H1 (cell line): ENCODE data around the gene SENP2. TPM values are rescaled to one million over a fixed set of nuclear protein-coding genes. Genes with fewer than 3 reads are reported as not detected.

Source experiments
- CTCF ChIA-PET: fragments of 300-600 bp; sonication (Branson Sonifier 250); formaldehyde crosslinking; loops from one replicate; lab custom pipeline; 2021; ENCODE audit not compliant: partially characterized antibody; lab: Charles Lee
- POLR2A ChIA-PET: fragments of 300-600 bp; sonication (Branson Sonifier 250); formaldehyde crosslinking; loops from one replicate; lab custom pipeline; 2021; ENCODE audit warnings: inconsistent platforms; ENCODE audit not compliant: partially characterized antibody; lab: Charles Lee
- DNase-seq, 2 experiments: peaks; one replicate each; pipeline versions ENCODE4 v3.0.0 to v3.0.0-alpha.2; 2010 to 2022; ENCODE audit warnings: low spot score in 2 of 2, low read depth in 1 of 2, mixed read lengths in 1 of 2
- FAIRE-seq: peaks from 2 replicates; lab custom pipeline; 2011; peaks lifted over from hg19 to GRCh38; lab: Jason Lieb, UNC
- H2AFZ ChIP-seq: 2 replicates; pipeline ENCODE4 v1.8.1; 2012; ENCODE audit warnings: low read length, inconsistent platforms
- H2AK5ac ChIP-seq: 2 replicates; pipeline ENCODE4 v1.6.1; 2013; ENCODE audit warnings: low read depth, low read length
- H2BK120ac ChIP-seq: replicated peaks from 2 replicates; pipeline ENCODE3; 2013; ENCODE audit warnings: low read depth, low read length, inconsistent platforms
- H2BK12ac ChIP-seq: 2 replicates; pipeline ENCODE4 v1.6.1; 2013; ENCODE audit warnings: low read depth, low read length
- H2BK15ac ChIP-seq: 2 replicates; pipeline ENCODE4 v1.6.1; 2013; ENCODE audit warnings: low read length
- H2BK20ac ChIP-seq: 2 replicates; pipeline ENCODE4 v1.6.1; 2013; ENCODE audit warnings: low read length
- H2BK5ac ChIP-seq: 2 replicates; pipeline ENCODE4 v1.6.1; 2013; ENCODE audit warnings: low read depth, low read length
- H3K14ac ChIP-seq: 2 replicates; pipeline ENCODE4 v1.6.1; 2013; ENCODE audit warnings: inconsistent platforms; ENCODE audit not compliant: insufficient read length
- H3K18ac ChIP-seq: 2 replicates; pipeline ENCODE4 v1.6.1; 2013; ENCODE audit warnings: low read length; ENCODE audit errors: extremely low read depth
- H3K23ac ChIP-seq: 2 replicates; pipeline ENCODE4 v1.6.1; 2013; ENCODE audit warnings: inconsistent platforms; ENCODE audit not compliant: insufficient read length
- H3K23me2 ChIP-seq: 2 replicates; pipeline ENCODE4 v1.6.1; 2013; ENCODE audit warnings: low read depth, low read length
- H3K27ac ChIP-seq: 2 replicates; pipeline ENCODE4 v1.6.1; 2011; ENCODE audit warnings: low read depth, low read length, inconsistent platforms
- H3K27me3 ChIP-seq, 4 experiments: replicated peaks in 1 of 4; 1 replicate in 1 of 4; 2 replicates in 3 of 4; pipeline versions ENCODE4 v1.6.1 to v1.8.1; 2011 to 2013; ENCODE audit warnings: low read length in 3 of 4, mild to moderate bottlenecking in 3 of 4, inconsistent platforms in 2 of 4, mixed read lengths in 2 of 4, moderate library complexity in 1 of 4; ENCODE audit not compliant: control insufficient read depth in 3 of 4, insufficient read depth in 3 of 4; ENCODE audit errors: extremely low read depth in 1 of 4
- H3K36me3 ChIP-seq, 4 experiments: 2 replicates each; pipeline versions ENCODE4 v1.6.1 to v1.8.1; 2011 to 2013; ENCODE audit warnings: mild to moderate bottlenecking in 4 of 4, low read length in 3 of 4, moderate library complexity in 2 of 4, control low read depth in 1 of 4, inconsistent platforms in 1 of 4; ENCODE audit not compliant: insufficient read depth in 4 of 4, control insufficient read depth in 2 of 4
- H3K4ac ChIP-seq: replicated peaks from 2 replicates; pipeline ENCODE3; 2013; ENCODE audit warnings: low read length, low read depth, mixed read lengths, inconsistent platforms; ENCODE audit not compliant: insufficient read length
- H3K4me1 ChIP-seq, 4 experiments: replicated peaks in 1 of 4; 1 replicate in 1 of 4; 2 replicates in 3 of 4; pipeline versions ENCODE4 v1.6.1 to v1.8.1; 2011 to 2013; ENCODE audit warnings: low read length in 3 of 4, inconsistent platforms in 2 of 4, mixed read lengths in 1 of 4; ENCODE audit not compliant: insufficient read depth in 4 of 4, control insufficient read depth in 3 of 4
- H3K4me2 ChIP-seq, 2 experiments: 2 replicates each; pipeline versions ENCODE4 v1.6.1 to v1.8.1; 2011 to 2013; ENCODE audit warnings: low read depth in 2 of 2, low read length in 2 of 2, control low read depth in 1 of 2, inconsistent platforms in 1 of 2, mild to moderate bottlenecking in 1 of 2; ENCODE audit not compliant: insufficient read depth in 1 of 2
- H3K4me3 ChIP-seq, 4 experiments: fragments of 200-600, 300-600 bp in 1 of 4; sonication (generic), shearing (Covaris generic), sonication (Bioruptor Twin) in 1 of 4; 2 replicates each; pipeline versions ENCODE4 v1.5.1 to v1.8.1; 2011 to 2016; ENCODE audit warnings: low read length in 4 of 4, low read depth in 3 of 4, control low read depth in 2 of 4, inconsistent platforms in 2 of 4, mild to moderate bottlenecking in 2 of 4, mixed read lengths in 1 of 4, moderate library complexity in 1 of 4; ENCODE audit not compliant: insufficient read depth in 2 of 4; ENCODE audit errors: extremely low read depth in 1 of 4
- H3K56ac ChIP-seq: replicated peaks from 2 replicates; pipeline ENCODE3; 2013; ENCODE audit warnings: low read depth, mild to moderate bottlenecking, mixed read lengths, low read length, inconsistent platforms; ENCODE audit not compliant: insufficient read length
- H3K79me1 ChIP-seq: 2 replicates; pipeline ENCODE4 v1.6.1; 2013; ENCODE audit warnings: low read depth, low read length, control low read depth
- H3K79me2 ChIP-seq, 2 experiments: 2 replicates each; pipeline versions ENCODE4 v1.6.1 to v1.8.1; 2012 to 2013; ENCODE audit warnings: low read length in 2 of 2, mild to moderate bottlenecking in 2 of 2, inconsistent platforms in 1 of 2; ENCODE audit not compliant: insufficient read depth in 2 of 2, control insufficient read depth in 1 of 2
- H3K9ac ChIP-seq, 4 experiments: replicated peaks in 1 of 4; 1 replicate in 1 of 4; 2 replicates in 3 of 4; pipeline versions ENCODE4 v1.6.1 to v1.8.1; 2011 to 2013; ENCODE audit warnings: low read depth in 3 of 4, low read length in 3 of 4, control low read depth in 2 of 4, mild to moderate bottlenecking in 2 of 4, moderate library complexity in 2 of 4, inconsistent platforms in 1 of 4; ENCODE audit errors: extremely low read depth in 1 of 4
- H3K9me3 ChIP-seq, 2 experiments: 2 replicates each; pipeline versions ENCODE4 v1.6.1 to v1.8.1; 2012 to 2013; ENCODE audit warnings: mild to moderate bottlenecking in 2 of 2, moderate library complexity in 2 of 2, control low read depth in 1 of 2, inconsistent platforms in 1 of 2, low read depth in 1 of 2, low read length in 1 of 2, mixed read lengths in 1 of 2; ENCODE audit not compliant: insufficient read depth in 2 of 2
- H4K20me1 ChIP-seq, 2 experiments: replicated peaks in 1 of 2; 2 replicates each; pipeline versions ENCODE3 to v1.8.1; 2011 to 2013; ENCODE audit warnings: inconsistent platforms in 2 of 2, low read length in 2 of 2, mild to moderate bottlenecking in 1 of 2; ENCODE audit not compliant: insufficient read depth in 2 of 2, control insufficient read depth in 1 of 2
- H4K5ac ChIP-seq: 2 replicates; pipeline ENCODE4 v1.6.1; 2013; ENCODE audit warnings: low read length, low read depth, mixed read lengths, inconsistent platforms; ENCODE audit not compliant: insufficient read length
- H4K8ac ChIP-seq: 2 replicates; pipeline ENCODE4 v1.8.0; 2013; ENCODE audit warnings: mild to moderate bottlenecking, moderate library complexity, low read length, inconsistent platforms; ENCODE audit not compliant: insufficient read depth; ENCODE audit errors: extremely low read depth
- H4K91ac ChIP-seq: replicated peaks from 2 replicates; pipeline ENCODE3; 2013; ENCODE audit warnings: low read length, mixed read lengths, inconsistent platforms; ENCODE audit not compliant: insufficient read length
- BCL11A ChIP-seq, 2 experiments: IDR thresholded peaks; one replicate each; pipeline ENCODE4 v1.6.1; 2011; ENCODE audit warnings: low read depth in 2 of 2, low read length in 2 of 2, mild to moderate bottlenecking in 2 of 2
- BRCA1 ChIP-seq: IDR thresholded peaks from 2 replicates; pipeline ENCODE4 v1.6.1; 2012; ENCODE audit warnings: low read depth, low read length, improper control_type of control experiment
- CHD2 ChIP-seq: IDR thresholded peaks from 2 replicates; pipeline ENCODE4 v1.6.1; 2012; ENCODE audit warnings: low read length, improper control_type of control experiment
- EGR1 ChIP-seq: IDR thresholded peaks from 2 replicates; pipeline ENCODE4 v1.6.1; 2011; ENCODE audit warnings: low read depth, low read length, borderline replicate concordance
- FOSL1 ChIP-seq: IDR thresholded peaks from 2 replicates; pipeline ENCODE4 v1.6.1; 2011; ENCODE audit warnings: mild to moderate bottlenecking, low read depth, low read length, moderate library complexity; ENCODE audit not compliant: insufficient read depth
- GTF2F1 ChIP-seq: IDR thresholded peaks from 2 replicates; pipeline ENCODE4 v1.6.1; 2012; ENCODE audit warnings: low read depth, low read length, improper control_type of control experiment, borderline replicate concordance
- JUN ChIP-seq: IDR thresholded peaks from 2 replicates; pipeline ENCODE4 v1.6.1; 2011; ENCODE audit warnings: low read depth, mild to moderate bottlenecking, improper control_type of control experiment, low read length
- KDM1A ChIP-seq: fragments of 200-600, 300-600 bp; sonication (generic); IDR thresholded peaks from 2 replicates; pipeline ENCODE4 v1.7.1; 2016; ENCODE audit warnings: mild to moderate bottlenecking, low read length, borderline replicate concordance
- MAFK ChIP-seq: IDR thresholded peaks from 2 replicates; pipeline ENCODE4 v1.6.1; 2012; ENCODE audit warnings: low read depth, mild to moderate bottlenecking, improper control_type of control experiment, low read length
- POLR2A ChIP-seq, 2 experiments: IDR thresholded peaks; 1 replicate in 1 of 2; 2 replicates in 1 of 2; pipeline ENCODE4 v1.6.1; 2011; ENCODE audit warnings: low read depth in 2 of 2, low read length in 2 of 2, mild to moderate bottlenecking in 2 of 2; ENCODE audit errors: control extremely low read depth in 1 of 2
- SIRT6 ChIP-seq: IDR thresholded peaks from one replicate; pipeline ENCODE4 v1.7.1; 2012; ENCODE audit warnings: low read length, inconsistent platforms
- TEAD4 ChIP-seq: IDR thresholded peaks from 2 replicates; pipeline ENCODE4 v1.6.1; 2012; ENCODE audit warnings: low read depth, low read length, inconsistent platforms, mixed read lengths
- WGBS, 2 experiments: shearing (Covaris generic) in 1 of 2; methylation state at CpG; one replicate each; pipeline versions ENCODE4 v1.1.6 to v1.1.7; 2013 to 2015; ENCODE audit warnings: low lambda C conversion rate in 2 of 2, mixed read lengths in 2 of 2, inconsistent platforms in 1 of 2, low coverage in 1 of 2, missing lambda C conversion rate in 1 of 2; ENCODE audit not compliant: insufficient replicate concordance in 2 of 2, insufficient coverage in 1 of 2, insufficient read length in 1 of 2; ENCODE audit errors: extremely low coverage in 1 of 2, missing lambda C conversion rate in 1 of 2; 5-methylcytosine and 5-hydroxymethylcytosine counted together
- polyA plus RNA-seq, 7 experiments: library from polyadenylated mRNA; depleted of rRNA in 3 of 7; stranded (reverse) in 5 of 7; unstranded in 2 of 7; fragments of >200 nt in 5 of 7; fragments of 200-250 nt in 2 of 7; gene quantifications; 1 replicate in 5 of 7; 2 replicates in 1 of 7; 4 replicates in 1 of 7; pipeline versions ENCODE4 v1.2.1 to v1.2.3, GENCODE V29; 2011 to 2013; ENCODE audit warnings: missing spikeins in 2 of 7, mixed read lengths in 2 of 7
- total RNA-seq: library from RNA; stranded (reverse); fragmentation: NEBNext Ultra II Directional; extraction: Animal tissue kit (Norgen Biotek cat#: 25700); gene quantifications from 2 replicates; pipeline ENCODE4 v1.2.1, GENCODE V29; 2021
- TF ChIP-seq, protein P1 (sequence below): IDR thresholded peaks from 2 replicates; pipeline ENCODE4 v1.6.1; 2012; ENCODE audit warnings: inconsistent platforms

The SENP2 gene
- total and polyA plus RNA-seq, 2 of the 8 experiments (the other 6 are each of a cell fraction or from before 2014, with no cell fraction given) = 25.2 to 69.3 TPM

DNA sequence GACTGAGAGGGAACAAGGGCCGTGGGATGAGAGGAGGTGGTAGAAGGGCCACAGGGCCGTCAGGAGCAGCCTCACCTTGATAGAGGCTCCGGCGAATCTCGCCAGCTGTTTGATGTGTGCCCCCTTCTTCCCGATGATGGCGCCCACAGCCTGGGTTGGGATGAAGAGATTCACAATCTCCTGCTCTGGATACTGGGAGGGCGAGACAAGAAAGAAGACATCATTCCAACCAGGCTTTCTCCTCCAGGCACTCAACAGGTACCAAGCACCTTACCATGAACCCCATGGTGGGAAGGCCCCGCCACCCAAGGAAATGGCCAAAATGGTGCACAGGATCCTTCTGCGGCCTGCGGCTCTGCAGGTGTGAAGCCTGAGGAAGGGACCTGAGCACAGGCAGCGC lies 71.1 kb downstream of the SENP2 start:
- FAIRE-seq = no peak
- H3K27ac ChIP-seq = no peak overlapping the region
- H3K36me3 ChIP-seq = peaks cover 13 to 62% (median 37%) of the 10 kb centered on the region in 4 experiments
- no peak overlapping the region for H2AFZ ChIP-seq
- ChIA-PET CTCF (interaction anchor here (1.0 to 6.9 kb wide), 6 partner anchors 10 to 287 kb away, joined by 3 to 67 read pairs (median 4); no protein-coding TSS in a partner anchor), POLR2A (interaction anchor here (0.6 to 2.1 kb wide), 4 partner anchors 9 to 231 kb away, joined by 3 to 5 read pairs (median 3); no protein-coding TSS in a partner anchor)
- no peak overlapping the region for H2BK12ac ChIP-seq
- no peak overlapping the region for H4K8ac ChIP-seq
- H3K18ac ChIP-seq = no peak overlapping the region
- no peak overlapping the region for H2BK5ac ChIP-seq
- H3K4me2 ChIP-seq = no peak overlapping the region
- 92% methylated on average over 12 of the region's 12 CpGs; no CpG with 5 or more reads in 1 of the 2 experiments for whole genome bisulfite sequencing, 2 experiments
- no peak overlapping the region for H3K14ac ChIP-seq
- H2BK15ac ChIP-seq = no peak overlapping the region
- no peak overlapping the region for H2BK20ac ChIP-seq
- no peak overlapping the region for H3K4ac ChIP-seq
- no peak overlapping the region for H3K4me3 ChIP-seq
- no peak overlapping the region for H2BK120ac ChIP-seq
- no peak overlapping the region for H4K91ac ChIP-seq
- peaks cover 0 to 3% of the 10 kb centered on the region in 2 experiments for H4K20me1 ChIP-seq
- H3K79me2 ChIP-seq = no peaks in the 10 kb centered on the region
- no peaks in the 10 kb centered on the region for H3K23me2 ChIP-seq
- H2AK5ac ChIP-seq = no peak overlapping the region
- no peak overlapping the region for H3K56ac ChIP-seq
- H3K9ac ChIP-seq = no peak overlapping the region
- peaks cover 0 to 3% (median under 1%) of the 10 kb centered on the region in 4 experiments; a peak in 3 of 7 replicates for H3K4me1 ChIP-seq
- no peak for DNase-seq
- no peaks in the 10 kb centered on the region for H3K79me1 ChIP-seq
- H3K23ac ChIP-seq = no peak overlapping the region
- no peaks in the 10 kb centered on the region for H3K9me3 ChIP-seq
- no peaks in the 10 kb centered on the region for H3K27me3 ChIP-seq
- no peak overlapping the region for H4K5ac ChIP-seq
- TF ChIP-seq POLR2A (IDR thresholded peaks at IDR 0.05; ENCODE audit: control extremely low read depth in 1 of 2, low read depth in 2 of 2, low read length in 2 of 2) (no peak), GTF2F1 (no peak), JUN (no peak), TEAD4 (no peak), MAFK (no peak), SIRT6 (no peak), FOSL1 (no peak), KDM1A (no peak), BCL11A (IDR thresholded peaks at IDR 0.05; ENCODE audit: low read depth in 2 of 2, low read length in 2 of 2) (no peak), CHD2 (no peak), EGR1 (no peak), BRCA1 (no peak)
- TF ChIP-seq, protein P1, sequence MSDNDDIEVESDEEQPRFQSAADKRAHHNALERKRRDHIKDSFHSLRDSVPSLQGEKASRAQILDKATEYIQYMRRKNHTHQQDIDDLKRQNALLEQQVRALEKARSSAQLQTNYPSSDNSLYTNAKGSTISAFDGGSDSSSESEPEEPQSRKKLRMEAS = no peak
